Measurements from ENCODE around the gene TMEM135.

The TMEM135 gene

GRCh38 chr11:87366763-87367405 lies 329.1 kb downstream of the TMEM135 start:
- no peak for DNase-seq

- peak; percentile 25 for DNase-seq
Measured at GRCh38 chr11:87368151-87368550, 330.4 kb downstream of the TMEM135 start.

GRCh38 chr11:87368858-87369480 lies 331.2 kb downstream of the TMEM135 start:
- peak; percentile 28 for DNase-seq

GRCh38 chr11:87369888-87370287 lies 332.2 kb downstream of the TMEM135 start:
- no peak for DNase-seq

GRCh38 chr11:87372065-87372464 lies 334.3 kb downstream of the TMEM135 start:
- DNase-seq: no peak
